ENCODE data around the gene C1QTNF1.

The C1QTNF1 gene

DNA sequence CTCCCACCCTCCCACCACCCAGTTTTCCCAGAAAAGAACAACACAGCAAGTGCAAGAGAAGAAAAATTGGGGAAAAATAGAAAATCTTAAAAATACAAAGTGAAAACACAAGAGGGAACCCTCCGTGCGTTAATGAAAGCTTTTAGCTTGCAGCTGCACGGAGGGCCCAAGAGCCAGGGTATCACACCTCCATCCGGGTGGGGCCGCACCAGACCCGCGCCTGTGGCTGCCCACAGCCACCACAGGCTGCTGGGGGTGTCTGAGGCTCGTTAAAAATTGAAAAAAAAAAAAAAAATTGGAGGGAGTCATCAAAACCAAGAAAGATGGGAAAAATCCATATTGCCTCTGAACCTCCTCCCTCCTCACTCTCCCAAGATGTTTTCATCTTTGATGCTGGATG, 69.3 kb downstream of the C1QTNF1 start:
- DNase-seq (ENCODE audit: low read depth), result no peak

GRCh38 chr17:79094261-79094660, 70.3 kb downstream of the C1QTNF1 start:
- DNase-seq (ENCODE audit: low read depth), result no peak

DNA sequence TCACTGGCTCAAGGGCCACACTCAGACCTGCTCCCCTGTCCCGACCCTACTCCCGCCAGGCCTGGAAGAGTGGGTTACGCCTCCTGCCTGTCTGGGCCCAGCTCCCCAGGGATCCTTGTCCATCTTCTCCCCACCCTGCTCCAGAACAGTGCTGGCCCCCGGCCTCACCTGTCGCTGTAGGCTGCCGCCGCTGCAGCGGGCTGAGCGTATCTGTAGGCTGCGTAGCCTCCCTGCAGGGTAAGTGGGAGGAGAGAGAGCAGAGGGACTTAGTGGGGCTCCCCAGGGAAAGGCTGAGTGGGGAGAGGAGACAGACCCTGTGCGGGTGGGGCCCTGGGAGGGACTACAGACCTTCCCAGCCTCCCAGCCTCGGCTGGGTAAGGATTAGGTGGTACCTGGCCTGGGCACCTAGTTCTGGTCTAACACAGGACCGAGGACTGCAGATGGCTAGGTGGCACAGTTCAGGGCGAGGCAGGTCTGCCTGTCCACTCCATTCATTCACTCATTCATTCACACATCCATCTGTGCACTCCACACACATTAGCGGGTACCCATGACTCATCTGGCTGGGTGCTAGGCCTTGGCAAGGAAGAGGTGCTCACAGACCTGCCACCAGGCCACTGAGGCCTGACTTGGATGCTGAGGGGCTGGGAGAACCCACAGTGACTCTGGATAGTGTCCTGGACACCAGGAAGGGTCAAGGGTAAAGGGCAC, 71.5 kb downstream of the C1QTNF1 start:
- DNase-seq (ENCODE audit: low read depth), result no peak

DNA sequence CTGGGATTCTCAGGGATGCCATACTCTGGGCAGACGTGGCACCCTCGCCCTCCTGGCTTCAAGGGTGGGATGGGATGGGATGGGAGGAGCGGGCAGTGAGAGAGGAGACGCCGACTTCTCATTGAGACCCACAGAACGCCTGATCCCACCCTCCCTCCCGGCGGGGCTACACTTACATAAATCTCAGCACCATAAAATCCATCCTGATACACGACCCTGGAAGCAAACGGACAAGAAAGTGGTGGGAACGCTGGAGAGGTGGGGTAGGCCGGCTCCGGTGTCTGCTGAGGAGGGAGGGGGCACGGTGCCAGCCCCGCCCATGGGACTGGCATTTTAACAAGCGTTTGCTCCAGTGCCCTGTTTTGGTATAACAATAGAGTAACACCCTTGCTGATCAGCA, 72.5 kb downstream of the C1QTNF1 start:
- DNase-seq (ENCODE audit: low read depth), result no peak

DNA sequence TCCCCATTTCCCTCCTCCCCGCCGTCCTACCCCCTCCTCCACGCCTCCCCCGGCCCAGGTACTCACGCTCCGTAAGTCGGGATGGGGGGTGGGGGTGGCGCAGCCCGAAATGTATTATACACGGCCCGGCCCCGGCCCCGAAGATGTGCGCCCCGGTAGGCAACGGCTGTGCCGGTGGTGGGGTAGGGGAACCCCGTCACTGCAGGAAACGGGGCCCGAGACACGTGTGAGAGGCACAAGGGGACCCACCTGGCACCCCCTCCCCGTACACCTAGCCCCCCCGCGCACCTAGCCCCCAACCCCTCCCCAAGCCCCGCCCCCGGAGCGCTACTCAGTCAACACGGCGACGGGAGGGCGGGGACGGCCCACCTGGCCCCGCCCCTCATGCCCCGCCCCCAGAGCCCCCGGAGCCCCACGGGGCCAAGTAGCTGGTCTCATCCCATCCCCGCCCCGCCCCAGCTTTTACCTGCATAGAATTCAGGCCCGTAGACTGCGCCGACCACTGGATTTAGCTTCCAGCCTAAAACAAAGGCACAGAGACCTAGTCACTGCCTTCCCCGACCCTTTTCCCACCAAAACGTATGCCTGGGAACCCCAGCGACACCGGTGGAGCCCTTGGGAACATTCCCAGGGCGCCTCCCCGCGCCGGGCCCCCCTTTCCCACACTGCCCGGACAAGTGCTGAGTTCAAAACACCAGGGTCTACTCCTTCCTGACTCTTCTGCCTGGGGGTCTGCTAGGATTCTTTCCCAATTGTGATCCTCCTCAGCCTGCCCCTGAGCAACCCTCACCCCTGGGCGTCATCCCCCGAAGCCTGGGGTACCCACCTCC, 73.5 kb downstream of the C1QTNF1 start:
- DNase-seq (ENCODE audit: low read depth), result no peak

DNA sequence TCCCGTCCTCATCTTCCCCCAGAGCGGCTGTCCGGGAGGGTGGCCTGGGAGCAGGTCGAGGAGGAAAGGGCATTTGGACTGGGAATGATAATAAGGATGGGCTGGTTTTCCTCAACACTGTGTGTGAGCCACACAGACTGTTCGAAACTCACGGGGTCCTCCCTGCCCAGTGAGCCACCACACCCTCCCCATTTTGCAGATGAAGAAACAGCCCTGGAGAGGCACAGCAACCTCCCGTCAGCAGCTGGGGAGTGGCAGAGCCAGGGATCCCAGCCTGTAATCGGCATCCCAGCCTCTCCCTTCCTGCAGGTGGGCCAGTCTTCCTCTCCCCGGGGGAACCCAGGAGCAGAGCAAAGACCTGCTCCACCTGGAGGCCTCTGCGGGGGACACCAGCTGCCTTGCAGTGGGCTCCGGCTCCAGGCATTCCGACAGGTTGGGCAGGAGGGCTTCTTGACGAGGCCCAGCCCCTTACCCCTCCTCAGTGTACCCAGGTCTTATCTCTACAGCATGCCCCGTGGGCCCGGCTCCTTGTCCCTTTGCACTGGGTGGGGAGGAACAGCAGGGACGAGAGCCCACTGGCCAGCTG, 74.4 kb downstream of the C1QTNF1 start:
- no peak for DNase-seq (ENCODE audit: low read depth)
